Nephron (organoid): ENCODE results near the gene NBEA.
A peak's percentile ranks its signal among the peaks of the same experiment; 100 is the strongest.

Experiments
- H3K27ac Mint-ChIP-seq, 3 experiments: 2 replicates each; pipeline ENCODE4 v1.8.0; 2020; ENCODE audit warnings: mixed read lengths in 3 of 3, mild to moderate bottlenecking in 2 of 3, moderate library complexity in 1 of 3
- H3K27me3 Mint-ChIP-seq: 2 replicates; pipeline ENCODE4 v1.8.0; 2021; ENCODE audit warnings: low read depth, mild to moderate bottlenecking, moderate library complexity, mixed read lengths
- H3K36me3 Mint-ChIP-seq: 2 replicates; pipeline ENCODE4 v1.8.0; 2020; ENCODE audit warnings: low read depth, mixed read lengths
- H3K4me1 Mint-ChIP-seq: 2 replicates; pipeline ENCODE4 v1.8.0; 2020; ENCODE audit warnings: mixed read lengths
- H3K4me3 Mint-ChIP-seq, 3 experiments: 2 replicates each; pipeline ENCODE4 v1.8.0; 2020; ENCODE audit warnings: mild to moderate bottlenecking in 3 of 3, mixed read lengths in 3 of 3, moderate library complexity in 2 of 3
- H3K9me3 Mint-ChIP-seq: 2 replicates; pipeline ENCODE4 v1.8.0; 2020; ENCODE audit warnings: mixed read lengths
- CTCF ChIP-seq, 3 experiments: fragments of 200-600 bp; sonication (generic); IDR thresholded peaks; one replicate each; pipeline ENCODE4 v1.5.0; 2021; ENCODE audit warnings: antibody characterized with exemption in 3 of 3; ENCODE audit not compliant: unreplicated experiment in 3 of 3

Gene NBEA

GRCh38 chr13:35140831-35141230 is 198.8 kb downstream of the NBEA start:
- no peak overlapping the region for H3K27ac Mint-ChIP-seq
- peaks cover 5% of the 10 kb centered on the region for H3K4me1 Mint-ChIP-seq
- TF ChIP-seq CTCF (IDR thresholded peaks at IDR 0.05; ENCODE audit: unreplicated experiment in 3 of 3) = no peak
- no peaks in the 10 kb centered on the region for H3K27me3 Mint-ChIP-seq
- H3K4me3 Mint-ChIP-seq = no peak overlapping the region
- H3K36me3 Mint-ChIP-seq = peaks cover 4% of the 10 kb centered on the region
- H3K9me3 Mint-ChIP-seq = no peaks in the 10 kb centered on the region

GRCh38 chr13:35143123-35143522 is 201.1 kb downstream of the NBEA start:
- Mint-ChIP-seq H3K9me3 (no peaks in the 10 kb centered on the region), H3K27me3 (no peaks in the 10 kb centered on the region), H3K4me1 (peaks cover 4% of the 10 kb centered on the region), H3K36me3 (no peaks in the 10 kb centered on the region), H3K4me3 (no peak overlapping the region), H3K27ac (no peak overlapping the region)
- TF ChIP-seq CTCF (IDR thresholded peaks at IDR 0.05; ENCODE audit: unreplicated experiment in 3 of 3) = no peak

GRCh38 chr13:35144166-35144890 is 202.3 kb downstream of the NBEA start:
- Mint-ChIP-seq H3K27ac (no peak overlapping the region), H3K4me3 (no peak overlapping the region), H3K4me1 (peaks cover 4% of the 10 kb centered on the region), H3K27me3 (no peaks in the 10 kb centered on the region), H3K36me3 (no peaks in the 10 kb centered on the region), H3K9me3 (no peaks in the 10 kb centered on the region)
- no peak for TF ChIP-seq CTCF (IDR thresholded peaks at IDR 0.05; ENCODE audit: unreplicated experiment in 3 of 3)

GRCh38 chr13:35146686-35147085 is 204.6 kb downstream of the NBEA start:
- Mint-ChIP-seq H3K4me3 (no peak overlapping the region), H3K4me1 (peaks cover 4% of the 10 kb centered on the region), H3K36me3 (no peaks in the 10 kb centered on the region), H3K27ac (no peak overlapping the region), H3K9me3 (no peaks in the 10 kb centered on the region), H3K27me3 (no peaks in the 10 kb centered on the region)
- TF ChIP-seq CTCF (IDR thresholded peaks at IDR 0.05; ENCODE audit: unreplicated experiment in 3 of 3) = no peak

- Mint-ChIP-seq H3K27me3 (no peaks in the 10 kb centered on the region), H3K36me3 (peaks cover 4% of the 10 kb centered on the region), H3K4me3 (no peak overlapping the region), H3K9me3 (no peaks in the 10 kb centered on the region), H3K27ac (peak overlapping the region in 2 of 3 experiments; percentile 18 to 64), H3K4me1 (no peaks in the 10 kb centered on the region)
- peak; percentile 71 to 79 (median 73) for TF ChIP-seq CTCF (IDR thresholded peaks at IDR 0.05; ENCODE audit: unreplicated experiment in 3 of 3)
Measured at GRCh38 chr13:35157143-35157755, 215.2 kb downstream of the NBEA start.

- H3K27me3 Mint-ChIP-seq = no peaks in the 10 kb centered on the region
- TF ChIP-seq CTCF (IDR thresholded peaks at IDR 0.05; ENCODE audit: unreplicated experiment in 3 of 3) = no peak
- H3K27ac Mint-ChIP-seq = no peak overlapping the region
- H3K9me3 Mint-ChIP-seq = no peaks in the 10 kb centered on the region
- no peak overlapping the region for H3K4me3 Mint-ChIP-seq
- H3K36me3 Mint-ChIP-seq = peaks cover 4% of the 10 kb centered on the region
- H3K4me1 Mint-ChIP-seq = no peaks in the 10 kb centered on the region
Measured at GRCh38 chr13:35159041-35159440, 217.0 kb downstream of the NBEA start.
